Ovary (tissue), 3 donors: Measurements from ENCODE around the gene TMEM45B.

Experiments used
- CTCF ChIP-seq, 3 donors: fragments of 450-650 bp in 2 of 3; fragments of 200-600 bp in 1 of 3; IDR thresholded peaks; one replicate each; pipeline versions ENCODE4 v1.5.1 to v1.8.0; 2016 to 2022; ENCODE audit warnings: antibody characterized with exemption in 3 of 3, mild to moderate bottlenecking in 1 of 3
- EP300 ChIP-seq: sonication (generic); formaldehyde crosslinking; IDR thresholded peaks from one replicate; pipeline ENCODE4 v1.6.1; 2017; ENCODE audit warnings: antibody characterized with exemption
- POLR2A ChIP-seq: fragments of 450-650 bp; IDR thresholded peaks from one replicate; pipeline ENCODE4 v1.6.1; 2017; ENCODE audit warnings: antibody characterized with exemption, mild to moderate bottlenecking, moderate library complexity
- donor health status: DM: no; HTN: no; CAD: no.

- TF ChIP-seq CTCF (IDR thresholded peaks at IDR 0.05) (no peak), POLR2A (no peak), EP300 (no peak)
Observed at GRCh38 chr11:129842138-129842537, 26.5 kb downstream of the TMEM45B start.
